Endothelial cell of umbilical vein (primary cell): Measurements from ENCODE around the gene OSBPL5.

Experiments used
- EZH2 ChIP-seq: IDR thresholded peaks from 2 replicates; pipeline ENCODE4 v1.6.1; 2012; ENCODE audit warnings: borderline replicate concordance, low read depth, mild to moderate bottlenecking, moderate library complexity, low read length, inconsistent platforms; ENCODE audit not compliant: severe bottlenecking
- FOS ChIP-seq: IDR thresholded peaks from 2 replicates; pipeline ENCODE4 v1.6.1; 2011; ENCODE audit warnings: mild to moderate bottlenecking, low read length, moderate library complexity, borderline replicate concordance; ENCODE audit not compliant: insufficient read depth
- GATA2 ChIP-seq: IDR thresholded peaks from 2 replicates; pipeline ENCODE4 v1.7.0; 2011; ENCODE audit warnings: low read depth, mild to moderate bottlenecking, moderate library complexity, mixed read lengths, low read length; ENCODE audit not compliant: insufficient read length, insufficient read depth
- JUN ChIP-seq: IDR thresholded peaks from 2 replicates; pipeline ENCODE4 v1.6.1; 2011; ENCODE audit warnings: borderline replicate concordance, low read depth; ENCODE audit not compliant: insufficient read length, insufficient read depth
- MYC ChIP-seq: IDR thresholded peaks from one replicate; pipeline ENCODE4 v1.6.1; 2011; ENCODE audit warnings: mild to moderate bottlenecking, low read depth, low read length
- POLR2A ChIP-seq: IDR thresholded peaks from 2 replicates; pipeline ENCODE4 v1.6.1; 2012; ENCODE audit warnings: low read depth, mild to moderate bottlenecking, control low read depth, low read length
- POLR2AphosphoS5 ChIP-seq: IDR thresholded peaks from 2 replicates; pipeline ENCODE4 v1.6.1; 2012; ENCODE audit warnings: low read depth, mild to moderate bottlenecking, control low read depth, low read length, moderate library complexity; ENCODE audit not compliant: insufficient read depth
- TF ChIP-seq, protein P1 (sequence below), 2 donors: IDR thresholded peaks; 1 replicate in 1 of 2; 2 replicates in 1 of 2; pipeline ENCODE4 v1.5.1; 2011; ENCODE audit warnings: low read length in 2 of 2, mild to moderate bottlenecking in 2 of 2, moderate library complexity in 2 of 2, control low read depth in 1 of 2, inconsistent platforms in 1 of 2, low read depth in 1 of 2; ENCODE audit not compliant: insufficient read depth in 1 of 2; ENCODE audit errors: extremely low read depth in 1 of 2

DNA sequence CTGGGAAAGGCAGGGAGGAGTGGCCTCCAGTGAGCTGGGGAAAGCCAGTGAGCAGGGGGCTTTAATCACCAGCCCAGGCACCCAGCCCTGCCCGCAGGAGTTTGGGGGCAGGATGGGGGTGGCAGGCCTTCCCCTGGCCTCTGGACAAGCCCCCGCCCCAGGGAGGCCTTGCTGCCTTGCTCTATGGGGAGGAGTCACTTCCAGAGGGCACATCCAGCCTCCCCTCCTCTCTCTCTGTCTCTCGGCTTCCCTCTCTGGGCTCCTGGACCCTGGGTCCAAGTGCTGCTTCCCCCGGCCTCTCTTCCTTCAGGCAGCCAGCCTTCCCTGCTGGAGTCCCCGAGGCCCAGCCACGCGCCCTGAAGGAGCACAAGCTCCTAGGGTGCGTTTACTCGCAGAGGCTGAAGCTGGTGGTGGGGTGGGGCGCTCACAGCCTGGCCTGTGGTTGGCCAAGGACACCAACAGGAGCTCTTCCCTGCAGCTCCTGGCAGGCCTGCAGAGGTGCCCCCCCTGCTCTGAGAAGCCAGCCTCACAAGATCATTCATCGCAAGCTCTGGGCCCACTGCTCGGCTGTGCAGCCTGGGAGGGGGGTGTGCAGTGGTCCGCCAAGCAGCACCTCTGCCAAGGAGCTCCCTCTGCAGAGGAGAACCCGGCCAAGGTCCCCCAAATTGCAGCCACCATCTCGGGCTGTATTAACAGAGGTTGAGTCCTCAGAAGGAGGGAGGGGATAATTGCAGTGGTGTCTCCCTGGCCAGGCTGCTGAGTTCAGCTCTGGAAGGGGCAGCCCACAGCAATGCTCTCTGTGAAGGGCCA is 25.4 kb downstream of the OSBPL5 start:
- TF ChIP-seq, protein P1, sequence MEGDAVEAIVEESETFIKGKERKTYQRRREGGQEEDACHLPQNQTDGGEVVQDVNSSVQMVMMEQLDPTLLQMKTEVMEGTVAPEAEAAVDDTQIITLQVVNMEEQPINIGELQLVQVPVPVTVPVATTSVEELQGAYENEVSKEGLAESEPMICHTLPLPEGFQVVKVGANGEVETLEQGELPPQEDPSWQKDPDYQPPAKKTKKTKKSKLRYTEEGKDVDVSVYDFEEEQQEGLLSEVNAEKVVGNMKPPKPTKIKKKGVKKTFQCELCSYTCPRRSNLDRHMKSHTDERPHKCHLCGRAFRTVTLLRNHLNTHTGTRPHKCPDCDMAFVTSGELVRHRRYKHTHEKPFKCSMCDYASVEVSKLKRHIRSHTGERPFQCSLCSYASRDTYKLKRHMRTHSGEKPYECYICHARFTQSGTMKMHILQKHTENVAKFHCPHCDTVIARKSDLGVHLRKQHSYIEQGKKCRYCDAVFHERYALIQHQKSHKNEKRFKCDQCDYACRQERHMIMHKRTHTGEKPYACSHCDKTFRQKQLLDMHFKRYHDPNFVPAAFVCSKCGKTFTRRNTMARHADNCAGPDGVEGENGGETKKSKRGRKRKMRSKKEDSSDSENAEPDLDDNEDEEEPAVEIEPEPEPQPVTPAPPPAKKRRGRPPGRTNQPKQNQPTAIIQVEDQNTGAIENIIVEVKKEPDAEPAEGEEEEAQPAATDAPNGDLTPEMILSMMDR (IDR thresholded peaks at IDR 0.05; ENCODE audit: extremely low read depth in 1 of 2, insufficient read depth in 1 of 2, low read depth in 1 of 2, low read length in 2 of 2) = no peak
- no peak for TF ChIP-seq POLR2A
- no peak for TF ChIP-seq EZH2
- TF ChIP-seq MYC = no peak
- TF ChIP-seq FOS = no peak
- no peak for TF ChIP-seq POLR2AphosphoS5
- TF ChIP-seq JUN = no peak
- TF ChIP-seq GATA2 = no peak
